T-helper 17 cell (primary cell): ENCODE measurements around the gene YEATS4. TPM values are rescaled to one million over a fixed set of nuclear protein-coding genes. Genes with fewer than 3 reads are reported as not detected.
"Not testable (repeated sequence)": the region's sequence is repeated elsewhere in the genome, so short reads cannot be mapped to it uniquely, and the experiment has no call there.

Experiments used
- ATAC-seq: fragments of 150-1000 bp; cut with Tn5 transposase; 2 replicates; pipeline ENCODE4 v1.10.0; 2021; ENCODE audit warnings: mild to moderate bottlenecking, moderate library complexity
- DNase-seq, 3 donors: peaks; one replicate each; pipeline versions ENCODE4 v3.0.0 to v3.0.0-alpha.2; 2020 to 2021
- H3K9me3 ChIP-seq: one replicate; pipeline ENCODE4 v1.7.0; 2013; ENCODE audit warnings: low read length, mild to moderate bottlenecking; ENCODE audit not compliant: control insufficient read depth, poor library complexity, severe bottlenecking
- H3K27ac Mint-ChIP-seq: one replicate; pipeline ENCODE4 v1.8.0; 2022; ENCODE audit warnings: mild to moderate bottlenecking, moderate library complexity, mixed read lengths
- H3K27me3 Mint-ChIP-seq: one replicate; pipeline ENCODE4 v1.8.0; 2022; ENCODE audit warnings: mixed read lengths
- H3K36me3 Mint-ChIP-seq: one replicate; pipeline ENCODE4 v1.8.0; 2022; ENCODE audit warnings: low read depth, mixed read lengths
- H3K4me1 Mint-ChIP-seq: one replicate; pipeline ENCODE4 v1.8.0; 2022; ENCODE audit warnings: mild to moderate bottlenecking, mixed read lengths
- H3K4me3 Mint-ChIP-seq: one replicate; pipeline ENCODE4 v1.8.0; 2022; ENCODE audit warnings: mild to moderate bottlenecking, moderate library complexity, mixed read lengths
- total RNA-seq, 4 donors: library from RNA in 2 of 4; stranded (reverse) in 2 of 4; gene quantifications; one replicate each; pipeline ENCODE4 v1.2.3 and lab custom pipeline; 2022 to 2026

Gene YEATS4
- total RNA-seq (10 to 100 TPM; 34.0 to 36.7 TPM), total RNA-seq (lab: John Stamatoyannopoulos, UW) (17.5 to 18.8 reads per million in 2 donors)

- Mint-ChIP-seq H3K4me1 (peaks cover 29% of the 10 kb centered on the region), H3K36me3 (peaks cover 5% of the 10 kb centered on the region), H3K4me3 (peak within 1 kb of the TSS; percentile 95), H3K27me3 (peaks cover 4% of the 10 kb centered on the region), H3K27ac (peak within 1 kb of the TSS; percentile 96)
- H3K9me3 ChIP-seq: no peaks in the 10 kb centered on the region
- ATAC-seq (peak; percentile 84), DNase-seq (peak; percentile 79 to 84 (median 84))
Observed at GRCh38 chr12:69359531-69360347, at the start of gene YEATS4. TSS of gene YEATS4 (plus strand) at chr12:69359743. CDS start at chr12:69359973, 230 bp downstream.

- peaks cover under 1% of the 10 kb centered on the region for H3K4me1 Mint-ChIP-seq
- ATAC-seq (no peak), DNase-seq (no peak)
- no peak overlapping the region for H3K4me3 Mint-ChIP-seq
- H3K9me3 ChIP-seq: no peaks in the 10 kb centered on the region
- no peak overlapping the region for H3K27ac Mint-ChIP-seq
- no peaks in the 10 kb centered on the region for H3K36me3 Mint-ChIP-seq
- H3K27me3 Mint-ChIP-seq: no peaks in the 10 kb centered on the region
Observed at GRCh38 chr12:69313209-69313608, 46.3 kb upstream of the YEATS4 start.

GRCh38 chr12:69316784-69317183, 42.8 kb upstream of the YEATS4 start:
- not testable (repeated sequence) for H3K4me3 Mint-ChIP-seq, DNase-seq, H3K4me1 Mint-ChIP-seq, H3K9me3 ChIP-seq, ATAC-seq, H3K27ac Mint-ChIP-seq, H3K36me3 Mint-ChIP-seq
- H3K27me3 Mint-ChIP-seq: peaks cover 13% of the 10 kb centered on the region

- not testable (repeated sequence) for H3K27ac Mint-ChIP-seq, H3K4me1 Mint-ChIP-seq, H3K9me3 ChIP-seq, DNase-seq, H3K4me3 Mint-ChIP-seq, ATAC-seq, H3K36me3 Mint-ChIP-seq
- peaks cover 13% of the 10 kb centered on the region for H3K27me3 Mint-ChIP-seq
Observed at GRCh38 chr12:69317233-69317632, 42.3 kb upstream of the YEATS4 start.

- Mint-ChIP-seq H3K36me3 (peaks cover 6% of the 10 kb centered on the region), H3K27ac (no peak overlapping the region), H3K27me3 (peaks cover 17% of the 10 kb centered on the region), H3K4me1 (peaks cover 2% of the 10 kb centered on the region), H3K4me3 (no peak overlapping the region)
- DNase-seq: no peak
- no peak for ATAC-seq
- peaks cover 2% of the 10 kb centered on the region for H3K9me3 ChIP-seq
Observed at GRCh38 chr12:69318225-69318624, 41.3 kb upstream of the YEATS4 start.

GRCh38 chr12:69321351-69321750, 38.2 kb upstream of the YEATS4 start:
- H3K36me3 Mint-ChIP-seq: peaks cover 7% of the 10 kb centered on the region
- no peak for ATAC-seq
- peaks cover 2% of the 10 kb centered on the region for H3K9me3 ChIP-seq
- no peak overlapping the region for H3K27ac Mint-ChIP-seq
- H3K4me3 Mint-ChIP-seq: no peak overlapping the region
- DNase-seq: no peak
- H3K27me3 Mint-ChIP-seq: peaks cover 33% of the 10 kb centered on the region
- H3K4me1 Mint-ChIP-seq: peaks cover 4% of the 10 kb centered on the region

- peaks cover 2% of the 10 kb centered on the region for H3K9me3 ChIP-seq
- Mint-ChIP-seq H3K27ac (no peak overlapping the region), H3K4me3 (no peak overlapping the region), H3K4me1 (peaks cover 11% of the 10 kb centered on the region), H3K36me3 (peaks cover 7% of the 10 kb centered on the region), H3K27me3 (peaks cover 33% of the 10 kb centered on the region)
- ATAC-seq (no peak), DNase-seq (no peak)
Observed at GRCh38 chr12:69324797-69325466, 34.6 kb upstream of the YEATS4 start.

- no peak overlapping the region for H3K4me3 Mint-ChIP-seq
- H3K36me3 Mint-ChIP-seq: no peaks in the 10 kb centered on the region
- DNase-seq (no peak), ATAC-seq (no peak)
- H3K4me1 Mint-ChIP-seq: peaks cover 25% of the 10 kb centered on the region
- H3K27ac Mint-ChIP-seq: peak overlapping the region; percentile 97
- no peaks in the 10 kb centered on the region for H3K9me3 ChIP-seq
- H3K27me3 Mint-ChIP-seq: peaks cover 15% of the 10 kb centered on the region
Observed at GRCh38 chr12:69328426-69328825, 31.1 kb upstream of the YEATS4 start.

- Mint-ChIP-seq H3K27ac (peak overlapping the region; percentile 97), H3K36me3 (no peaks in the 10 kb centered on the region), H3K4me3 (peak overlapping the region; percentile 91), H3K27me3 (peaks cover under 1% of the 10 kb centered on the region), H3K4me1 (peaks cover 27% of the 10 kb centered on the region)
- no peaks in the 10 kb centered on the region for H3K9me3 ChIP-seq
- DNase-seq (no peak), ATAC-seq (peak; percentile 45)
Observed at GRCh38 chr12:69329669-69330428, 29.7 kb upstream of the YEATS4 start.

- H3K4me1 Mint-ChIP-seq: peaks cover 30% of the 10 kb centered on the region
- H3K36me3 Mint-ChIP-seq: no peaks in the 10 kb centered on the region
- H3K9me3 ChIP-seq: no peaks in the 10 kb centered on the region
- peak; percentile 84 for ATAC-seq
- no peaks in the 10 kb centered on the region for H3K27me3 Mint-ChIP-seq
- peak overlapping the region; percentile 91 for H3K4me3 Mint-ChIP-seq
- peak overlapping the region; percentile 97 for H3K27ac Mint-ChIP-seq
- peak; percentile 21 to 46 (median 38) for DNase-seq
Observed at GRCh38 chr12:69330475-69331473, 28.8 kb upstream of the YEATS4 start.

- Mint-ChIP-seq H3K4me1 (peaks cover 30% of the 10 kb centered on the region), H3K36me3 (no peaks in the 10 kb centered on the region), H3K27me3 (no peaks in the 10 kb centered on the region), H3K4me3 (peak overlapping the region; percentile 91), H3K27ac (peak overlapping the region; percentile 97)
- no peaks in the 10 kb centered on the region for H3K9me3 ChIP-seq
- no peak for ATAC-seq
- no peak for DNase-seq
Observed at GRCh38 chr12:69331519-69331908, 28.0 kb upstream of the YEATS4 start.
